GM21825 (cell line): ENCODE measurements around the gene HOXA4.

ENCODE experiments used
- ATAC-seq: cut with Tn5 transposase; IDR thresholded peaks from one replicate; pipeline ENCODE4 v1.9.1; 2021; ENCODE audit warnings: mild to moderate bottlenecking, moderate library complexity; ENCODE audit not compliant: unreplicated experiment

Gene HOXA4

DNA sequence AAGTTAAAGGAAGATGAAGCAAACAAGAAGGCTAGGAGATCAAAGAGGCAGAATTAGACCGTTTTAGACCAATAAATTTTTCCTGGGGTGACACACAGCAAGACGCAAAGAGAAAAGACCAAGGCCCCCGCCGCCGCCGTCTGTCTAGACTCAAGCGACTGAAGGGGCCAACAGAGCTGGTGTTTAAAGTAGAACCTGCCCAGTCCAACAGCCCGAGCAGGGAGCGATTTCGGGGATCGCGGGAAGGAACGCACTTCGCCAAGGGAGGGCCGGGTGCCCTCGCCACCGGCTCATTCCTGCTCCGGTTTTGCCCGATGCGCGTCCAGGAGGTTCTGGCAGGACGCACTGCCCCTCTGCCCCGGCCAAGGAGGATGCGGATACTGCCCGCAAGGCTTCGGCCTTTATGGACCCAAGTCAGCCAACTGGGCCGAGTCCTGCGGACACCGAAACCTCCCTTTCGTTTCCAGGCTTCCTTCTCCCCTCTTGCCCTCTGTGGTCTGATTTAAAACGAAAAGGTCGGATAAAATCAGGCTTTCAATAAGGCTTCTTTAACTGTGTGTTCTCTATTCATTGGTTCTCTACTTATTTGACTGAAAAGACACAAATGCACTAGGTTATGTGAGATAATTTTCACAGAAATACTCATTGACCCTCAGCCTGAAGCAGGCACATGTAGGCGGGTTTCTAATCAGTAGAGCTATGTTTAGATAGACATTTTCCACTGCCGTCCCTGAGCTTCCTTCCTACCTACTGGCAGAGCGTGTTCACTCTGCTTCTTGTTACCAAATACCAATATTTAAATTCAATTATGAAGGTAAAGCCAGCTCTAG is 28.1 kb upstream of the HOXA4 start:
- no peak for ATAC-seq

DNA sequence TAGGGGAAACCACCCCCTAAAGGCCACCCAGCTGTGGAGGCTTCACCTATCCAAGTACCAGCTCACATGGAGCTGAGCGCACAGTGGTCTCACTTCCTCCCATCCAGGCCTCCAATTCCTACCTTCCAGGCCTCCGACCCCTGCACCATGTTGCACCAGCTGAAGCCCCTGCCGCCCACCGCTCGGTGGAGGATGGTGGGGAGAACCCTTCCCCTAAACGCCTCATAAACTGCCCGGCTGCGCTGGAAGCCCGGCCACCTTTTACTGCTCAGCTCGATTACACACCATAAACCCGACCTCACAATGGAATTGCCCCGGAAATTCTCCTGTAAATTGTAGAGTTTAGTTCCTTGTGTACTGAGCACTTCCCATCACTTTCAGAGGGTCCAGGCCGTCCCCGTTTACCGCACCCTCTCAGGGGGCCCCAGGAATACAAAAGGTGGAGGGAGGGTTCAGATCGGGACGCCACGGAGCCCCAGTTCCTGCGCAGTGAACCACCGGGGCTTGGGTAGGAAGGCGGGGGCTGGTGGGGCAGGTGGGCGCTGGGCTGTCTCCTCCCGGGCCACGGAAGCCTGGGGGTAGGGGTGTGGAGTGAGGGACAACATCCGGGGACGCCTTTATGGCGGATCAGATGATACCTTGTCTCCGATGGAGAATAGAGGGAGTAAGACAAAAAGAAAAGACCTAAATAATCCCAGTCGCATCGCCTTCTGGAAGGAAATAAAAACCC is 27.3 kb upstream of the HOXA4 start:
- no peak for ATAC-seq

DNA sequence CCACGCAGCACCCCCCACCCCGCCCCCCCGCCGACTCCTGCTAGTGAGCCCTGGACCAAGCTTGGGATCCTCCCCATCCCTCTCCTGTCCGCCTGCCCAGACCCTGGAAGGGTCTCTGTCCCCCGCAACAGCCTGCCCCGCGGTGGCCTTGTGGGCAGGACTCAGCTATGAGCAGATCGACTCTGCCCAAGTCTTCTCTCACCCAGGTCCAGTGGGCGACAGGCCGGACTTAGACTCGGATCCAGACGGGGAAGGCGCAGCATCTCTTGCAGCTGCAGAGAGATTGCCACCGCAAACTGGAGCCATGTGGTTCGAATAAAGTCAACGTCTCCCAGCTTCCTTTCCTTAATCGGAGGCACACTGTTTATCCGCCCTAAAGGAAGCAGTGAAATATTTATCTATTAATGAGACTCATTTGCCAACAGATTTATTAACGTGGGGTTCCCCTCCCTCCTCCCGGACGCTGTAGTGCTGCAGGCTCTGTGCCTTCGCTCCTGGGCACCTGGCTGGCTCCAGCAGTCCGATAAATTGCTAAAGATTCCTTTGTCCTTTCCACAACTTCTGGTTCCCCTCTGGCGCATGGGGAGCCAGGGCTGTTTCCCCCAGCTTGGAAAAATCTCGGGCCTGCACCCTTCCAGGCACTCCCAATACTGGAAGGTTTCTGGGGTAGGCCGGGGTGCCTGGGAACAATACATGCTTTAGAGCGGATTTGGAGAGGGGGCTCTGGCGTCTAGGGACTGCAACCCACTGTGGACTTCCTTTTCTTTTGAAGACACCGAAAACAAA is 26.6 kb upstream of the HOXA4 start:
- no peak for ATAC-seq

DNA sequence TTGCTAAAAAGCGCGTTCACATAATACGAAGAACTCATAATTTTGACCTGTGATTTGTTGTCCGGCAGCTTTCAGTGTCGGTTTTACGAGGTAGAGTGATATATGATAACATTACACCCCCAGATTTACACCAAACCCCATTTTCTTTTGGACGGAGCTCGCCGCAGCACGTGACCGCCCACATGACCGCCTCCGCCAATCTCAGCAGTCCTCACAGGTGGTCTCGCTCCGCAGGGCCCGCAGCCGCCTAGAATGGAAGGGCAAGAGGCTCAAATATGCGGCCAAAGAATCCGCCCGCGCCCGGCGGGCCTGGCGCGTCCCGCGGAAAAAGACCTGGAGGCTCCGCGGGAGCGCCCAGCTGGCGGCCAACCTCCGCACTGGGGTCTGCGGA is 25.9 kb upstream of the HOXA4 start, which contains the start of gene HOXA7:
Gene HOXA7, minus strand, starts transcription at position 168 of the 391 bp plus-strand sequence. Its CDS starts 130 bp downstream, at position 38.
- ATAC-seq: no peak

DNA sequence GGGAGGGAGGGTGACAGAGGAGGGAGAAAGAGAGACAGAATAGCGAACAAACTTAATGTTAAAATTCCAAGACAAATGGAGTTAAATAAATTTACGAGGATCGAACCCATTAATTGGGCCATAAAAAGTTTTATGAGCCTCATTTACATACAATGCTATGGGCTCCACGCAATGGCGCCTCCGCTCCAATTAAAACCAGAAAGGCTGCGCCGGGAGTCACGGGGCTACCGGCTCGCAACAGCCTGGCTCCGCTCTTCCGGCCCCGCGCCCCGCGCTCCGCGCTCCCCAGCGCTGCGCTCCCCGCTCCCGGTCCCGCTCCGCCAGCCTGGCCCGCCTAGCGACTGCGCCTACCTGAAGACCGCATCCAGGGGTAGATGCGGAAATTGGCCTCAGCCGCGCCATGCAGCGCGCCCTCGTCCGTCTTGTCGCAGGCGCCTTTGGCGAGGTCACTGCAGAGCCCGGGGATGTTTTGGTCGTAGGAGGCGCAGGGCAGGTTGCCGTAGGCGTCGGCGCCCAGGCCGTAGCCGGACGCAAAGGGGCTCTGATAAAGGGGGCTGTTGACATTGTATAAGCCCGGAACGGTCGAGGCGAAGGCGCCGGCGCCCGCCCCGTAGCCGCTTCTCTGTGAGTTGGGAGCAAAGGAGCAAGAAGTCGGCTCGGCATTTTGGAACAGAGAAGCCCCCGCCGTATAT is 25.4 kb upstream of the HOXA4 start:
- ATAC-seq: no peak

DNA sequence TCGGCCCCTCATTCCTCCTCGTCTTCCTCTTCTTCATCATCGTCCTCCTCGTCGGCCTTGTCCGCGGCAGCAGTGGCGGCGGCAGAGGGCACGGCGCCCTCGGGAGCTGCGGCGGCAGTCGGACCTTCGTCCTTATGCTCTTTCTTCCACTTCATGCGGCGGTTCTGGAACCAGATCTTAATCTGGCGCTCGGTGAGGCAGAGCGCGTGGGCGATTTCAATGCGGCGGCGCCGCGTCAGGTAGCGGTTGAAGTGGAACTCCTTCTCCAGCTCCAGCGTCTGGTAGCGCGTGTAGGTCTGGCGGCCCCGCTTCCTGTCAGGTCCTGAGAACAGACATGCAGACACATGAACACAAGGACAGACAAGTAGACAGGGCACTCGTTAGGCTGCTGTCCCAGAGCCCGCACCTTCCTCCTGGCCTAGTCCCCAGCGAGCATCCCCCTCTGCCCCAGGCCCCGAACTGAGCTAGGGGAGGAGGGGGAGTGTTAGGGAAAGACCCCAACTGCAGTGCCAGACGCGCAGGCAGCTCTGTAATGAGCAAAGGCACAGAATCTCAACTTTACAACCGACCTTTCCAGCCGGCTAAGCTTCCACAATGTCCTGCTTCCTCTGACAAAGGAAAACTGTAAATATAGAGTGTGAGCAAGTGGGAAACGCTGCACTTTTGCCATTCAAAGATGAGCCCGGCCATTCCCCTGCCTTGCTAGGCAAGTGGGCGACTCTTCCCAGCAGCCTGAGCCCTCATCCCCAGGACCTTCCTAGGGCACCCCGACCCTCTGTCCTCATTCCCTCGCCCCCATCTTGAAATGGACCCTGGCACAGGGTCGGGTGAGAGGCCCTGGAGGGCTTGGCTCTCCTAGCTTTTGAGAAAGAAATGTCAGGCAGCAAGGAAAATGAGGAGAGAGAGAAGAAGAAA is 24.6 kb upstream of the HOXA4 start:
- ATAC-seq: no peak

DNA sequence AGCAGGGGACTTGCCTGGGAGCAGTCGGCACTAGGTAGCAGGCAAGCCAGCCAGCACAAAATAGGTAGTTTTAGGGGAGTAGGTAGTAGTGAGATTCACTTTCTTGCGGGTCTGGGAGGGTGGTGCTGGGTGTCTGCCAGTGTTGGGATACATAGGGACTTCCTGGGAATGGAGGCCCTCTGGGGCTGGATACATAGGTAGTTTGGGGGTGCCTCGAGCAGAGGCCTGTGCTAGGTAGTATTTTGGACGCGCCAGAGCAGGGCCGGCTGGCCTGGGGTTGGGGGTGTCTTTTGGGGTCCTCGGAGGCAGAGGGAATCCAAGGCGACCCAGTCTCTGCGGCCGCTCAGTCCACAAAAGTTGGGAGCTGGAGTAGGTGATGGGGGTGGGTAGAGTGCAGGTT is 23.8 kb upstream of the HOXA4 start:
- ATAC-seq: no peak

DNA sequence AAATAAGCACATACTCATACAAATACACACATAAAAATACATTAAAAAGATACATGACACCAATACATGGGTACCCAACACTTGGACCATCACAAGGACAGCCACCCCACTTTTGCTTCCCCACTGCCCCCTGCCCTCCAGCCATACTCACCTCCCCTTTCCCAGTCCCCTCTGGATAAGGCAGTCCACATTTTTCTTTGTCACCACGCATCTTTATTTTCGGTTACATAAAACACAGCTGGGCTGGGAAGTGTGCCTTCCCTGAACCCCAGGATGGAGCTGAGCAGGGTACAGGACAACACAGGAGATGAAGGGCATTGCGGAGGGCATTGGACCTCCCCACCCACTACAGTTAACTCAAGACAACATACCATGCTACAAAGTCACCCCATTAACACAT is 23.0 kb upstream of the HOXA4 start:
- ATAC-seq: no peak

DNA sequence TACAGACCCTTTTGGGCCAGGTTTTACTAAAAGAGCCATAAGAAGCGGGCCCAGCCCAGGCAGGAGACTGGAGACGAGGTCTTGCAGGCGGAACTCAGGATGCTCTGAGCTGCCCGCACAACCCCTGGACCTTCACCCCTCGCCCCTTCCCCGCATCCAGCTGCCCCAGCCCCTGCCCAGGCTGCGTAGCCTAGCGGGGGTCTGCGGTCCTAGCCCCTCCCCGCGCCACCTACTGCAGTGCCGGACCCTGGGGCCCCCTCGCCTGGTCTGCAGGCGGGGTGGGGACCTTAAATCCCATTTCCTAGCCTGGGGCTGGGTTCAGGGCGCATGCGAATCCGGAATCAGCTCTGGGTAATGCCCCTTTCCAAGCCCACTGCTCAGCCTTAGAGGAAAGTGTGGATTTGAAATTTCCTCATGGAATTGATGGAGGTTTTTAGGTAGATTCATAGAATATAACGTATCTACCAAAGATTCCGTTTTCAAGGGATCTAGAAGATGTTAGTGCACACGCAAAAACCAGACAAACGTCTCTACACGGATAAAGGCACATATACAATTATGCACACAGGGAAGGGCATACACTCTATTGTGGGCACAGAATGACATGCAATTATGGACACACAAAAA is 22.4 kb upstream of the HOXA4 start:
- ATAC-seq: no peak

DNA sequence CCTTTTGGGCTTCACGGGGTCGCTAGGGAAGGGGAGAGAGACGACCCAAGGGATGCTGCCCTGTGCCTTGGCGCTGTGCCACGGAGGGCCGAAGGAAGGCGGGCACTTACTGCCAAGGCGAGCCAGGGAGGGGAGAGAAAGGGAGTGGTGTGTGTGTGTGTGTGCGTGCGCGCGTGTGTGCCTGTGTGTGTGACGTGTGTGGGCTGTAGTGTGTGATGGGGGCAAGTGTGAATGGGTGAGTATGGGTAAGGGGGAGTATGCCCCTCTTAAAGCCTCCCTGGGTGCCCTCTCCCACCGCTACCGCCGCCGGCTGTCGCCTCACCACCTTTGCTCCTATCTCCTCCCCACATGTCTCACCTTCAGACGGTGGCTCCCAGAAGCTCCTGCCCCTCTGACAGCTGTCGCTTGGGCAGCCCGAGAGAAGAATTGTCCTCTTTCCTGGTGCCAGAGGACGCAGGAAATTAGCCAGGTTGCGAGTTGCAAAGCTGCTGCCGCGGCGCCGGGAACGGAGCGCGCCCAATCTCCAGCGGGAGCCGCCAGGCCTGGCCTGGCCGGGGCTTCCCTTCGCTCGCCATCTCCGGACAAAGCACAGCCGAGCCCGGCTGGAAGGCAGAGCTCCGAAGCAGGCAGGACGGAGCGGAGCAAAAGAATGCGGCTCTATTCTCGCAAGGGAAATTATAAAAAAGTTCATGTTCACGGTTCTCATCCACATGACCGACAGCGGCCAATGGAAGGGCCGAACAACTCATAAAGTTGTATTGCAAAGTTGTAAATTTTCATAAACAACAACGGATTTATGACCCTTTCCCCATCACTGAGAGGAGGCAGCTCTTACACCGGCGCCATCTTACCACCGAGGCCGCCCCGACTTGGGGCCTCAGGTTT is 21.6 kb upstream of the HOXA4 start, which contains the start of gene HOXA3:
Gene HOXA3, minus strand, starts transcription at position 653 of the 885 bp plus-strand sequence. CDS start 41,943 bp downstream, outside the sequence.
- no peak for ATAC-seq

DNA sequence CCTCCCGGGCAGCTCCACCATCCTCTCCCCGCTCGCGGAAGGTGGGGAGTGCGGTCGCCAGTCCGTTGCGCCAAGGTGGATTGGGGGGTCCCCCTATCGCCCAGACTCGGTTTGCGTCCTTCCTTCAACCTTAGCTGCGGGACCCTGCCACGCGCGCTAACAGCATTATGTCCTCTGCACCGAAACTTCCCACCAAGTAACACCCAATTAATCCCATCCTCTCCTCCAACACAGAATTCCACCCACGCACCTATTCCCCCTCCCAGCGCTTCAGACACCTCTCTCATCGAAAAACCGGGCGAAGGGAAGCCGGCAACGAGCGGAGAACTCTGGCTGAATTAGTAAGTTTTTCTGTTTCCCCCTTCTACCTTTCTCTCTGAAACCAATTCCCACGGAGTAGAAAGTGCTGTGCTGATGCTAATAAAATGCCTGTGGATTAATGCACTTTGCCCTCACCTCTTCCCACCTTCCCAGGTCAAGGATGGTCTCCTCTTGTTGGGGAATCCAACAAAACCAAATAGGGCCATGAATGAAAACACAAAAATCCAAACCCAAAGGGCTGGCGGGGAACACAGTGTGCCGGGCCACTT is 20.9 kb upstream of the HOXA4 start:
- ATAC-seq: no peak

DNA sequence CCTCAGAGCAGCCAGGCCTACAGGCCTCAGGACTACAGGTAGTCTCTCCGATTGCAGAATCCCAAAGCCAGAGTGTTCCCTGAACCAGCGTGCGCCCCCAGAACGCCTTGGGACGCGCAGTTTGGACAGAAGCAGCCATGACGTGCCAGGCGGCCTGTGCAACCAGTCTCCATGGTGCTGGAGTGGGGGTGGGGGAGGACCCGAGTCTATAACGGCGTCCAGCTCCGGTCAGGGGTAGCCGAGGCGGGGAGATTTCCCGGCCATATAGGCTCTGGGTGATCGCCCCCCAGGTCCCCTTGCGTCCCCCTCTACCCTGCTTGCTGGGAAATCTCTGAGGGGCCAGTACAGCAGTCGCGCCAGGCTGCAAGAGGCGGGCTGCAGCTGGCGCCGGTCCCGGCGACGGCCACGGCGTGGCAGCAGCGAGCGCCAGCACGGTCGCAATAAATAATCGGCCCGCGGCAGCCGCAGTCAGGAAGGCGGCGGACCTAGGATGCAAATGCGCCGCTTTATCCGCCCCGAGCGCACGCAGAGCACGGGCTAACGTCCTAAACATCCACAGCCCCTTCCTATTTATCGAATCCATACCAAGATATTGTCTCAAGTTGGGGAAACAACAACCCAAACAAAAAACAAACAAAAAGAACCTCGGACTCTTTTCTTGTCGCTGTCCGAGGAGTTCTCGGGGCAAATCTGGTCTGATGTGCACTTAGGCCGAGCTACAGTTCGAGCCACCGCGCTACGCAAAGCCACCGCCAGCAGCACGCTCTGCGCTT is 20.2 kb upstream of the HOXA4 start:
- peak; percentile 77 for ATAC-seq

DNA sequence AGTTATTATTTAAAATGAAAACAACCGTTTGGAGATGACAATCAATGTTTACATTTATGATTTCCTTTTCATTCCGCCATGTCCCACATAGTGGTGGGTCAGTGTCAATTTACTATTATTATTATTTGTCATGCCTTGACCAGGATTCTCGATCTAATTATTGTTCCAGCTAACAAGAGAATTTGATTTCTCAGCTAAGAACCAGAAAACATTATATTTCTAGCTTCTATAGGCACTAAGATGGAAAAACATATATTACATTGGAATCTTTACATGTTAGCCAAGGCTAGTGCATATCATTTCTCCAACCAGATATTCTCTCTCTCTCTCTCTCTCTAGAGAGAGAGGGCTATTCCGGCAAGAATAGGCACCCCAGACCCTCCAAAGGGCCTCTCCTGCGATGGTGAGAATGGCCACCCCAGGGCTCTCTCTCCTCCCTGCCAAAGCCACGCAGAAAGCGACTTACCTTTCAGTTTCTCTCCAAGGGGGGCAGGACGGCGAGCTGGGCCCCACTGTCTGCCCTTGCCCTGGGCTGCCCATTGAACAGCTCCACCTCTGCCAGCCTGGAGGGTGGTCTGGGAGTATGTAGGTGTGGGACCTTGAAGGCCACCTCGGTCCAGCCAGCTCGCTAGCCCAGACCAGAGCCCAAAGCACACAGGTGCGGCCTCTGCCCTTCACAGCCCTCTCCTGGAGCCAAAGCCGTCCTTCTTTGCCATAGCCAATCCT is 19.4 kb upstream of the HOXA4 start:
- ATAC-seq: no peak

DNA sequence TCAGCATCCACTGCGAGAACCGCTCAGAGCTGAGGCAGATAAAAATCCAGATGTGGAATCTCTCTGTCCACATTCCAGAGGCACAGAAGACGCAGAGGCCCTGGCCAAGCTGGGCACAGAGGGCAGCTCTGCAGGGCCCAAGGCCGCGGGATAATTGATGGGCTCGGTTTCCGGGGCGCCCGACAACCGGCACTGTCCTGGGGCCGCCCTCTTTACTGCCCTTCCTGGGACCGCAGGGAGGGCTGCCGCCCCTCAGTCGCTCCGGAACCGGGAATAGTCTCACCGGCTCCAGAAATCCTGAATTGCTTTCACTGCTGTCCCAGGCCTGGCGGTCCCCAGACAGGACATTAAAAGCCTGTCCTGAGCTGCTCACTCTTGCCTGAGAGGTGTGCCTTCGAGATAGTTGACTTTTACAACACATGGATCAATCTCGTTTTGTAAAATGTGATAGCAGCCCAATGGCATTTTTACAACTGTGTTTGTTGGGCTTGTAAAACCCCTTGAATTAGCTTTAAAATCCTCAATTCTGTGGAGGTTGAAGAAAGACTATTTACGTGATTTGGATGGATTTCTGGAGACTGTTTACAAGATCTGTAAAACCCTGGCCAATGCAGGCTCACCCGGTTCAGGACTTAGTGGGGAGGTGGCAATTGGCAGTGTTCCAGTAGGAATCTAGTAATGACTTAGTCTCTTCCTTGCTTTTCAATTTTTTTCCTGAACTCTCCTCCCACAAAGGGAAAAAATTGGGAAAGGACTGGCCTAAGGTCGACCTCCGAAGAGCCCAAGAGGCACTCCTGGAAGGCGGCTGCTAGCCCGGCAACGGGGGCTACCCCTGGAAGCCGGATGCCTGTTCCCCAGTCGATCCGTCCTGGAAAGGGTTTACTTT is 18.4 kb upstream of the HOXA4 start:
- no peak for ATAC-seq

DNA sequence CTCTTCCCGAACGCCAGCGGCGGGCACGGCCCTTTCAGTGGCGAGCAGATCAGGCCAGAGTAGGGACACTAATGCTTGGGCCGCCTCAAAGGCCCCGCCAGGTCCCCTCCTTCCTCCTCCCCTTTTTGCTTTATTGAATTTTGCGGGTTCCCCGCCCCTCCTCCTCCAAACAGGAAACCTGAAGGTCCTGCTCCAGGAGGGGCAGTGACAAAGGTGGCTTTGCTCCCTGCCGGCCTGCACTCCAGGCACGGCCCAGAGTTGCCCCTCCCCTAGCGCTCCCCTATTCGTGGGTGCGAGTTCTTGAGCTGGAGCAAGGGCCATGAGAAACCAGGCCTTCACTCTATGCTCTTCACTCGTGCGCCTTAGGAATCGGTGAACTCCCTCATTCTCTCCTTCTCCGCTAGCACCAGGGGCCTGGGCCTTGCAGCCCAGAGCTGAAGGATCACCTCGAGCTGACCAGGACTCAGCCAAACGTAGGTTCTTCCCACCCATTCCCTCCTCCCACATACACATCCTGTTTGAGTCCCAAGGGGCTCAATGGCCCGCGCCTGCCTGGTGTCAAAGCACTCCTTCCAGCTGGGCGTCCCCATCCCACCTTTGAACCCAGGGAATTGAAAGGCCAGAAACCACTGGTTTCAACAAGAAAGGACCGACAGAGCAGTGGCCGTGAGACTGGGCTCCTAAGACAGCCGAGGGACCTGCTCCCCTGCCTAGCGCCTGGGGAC is 17.6 kb upstream of the HOXA4 start:
- no peak for ATAC-seq
